ENCODE measurements around the gene ANKS1B. TPM values are rescaled to one million over a fixed set of nuclear protein-coding genes. Genes with fewer than 3 reads are reported as not detected.

Gene ANKS1B
- total and polyA plus RNA-seq, 2 of the 4 experiments (the other 2 are of a cell fraction), result 0.17 to 0.18 TPM

- no peak overlapping the region for H2BK5ac ChIP-seq (ENCODE audit: low read depth, low read length, poor library complexity, severe bottlenecking)
- no peak overlapping the region for H2AFZ ChIP-seq (replicated peaks; ENCODE audit: low read length, poor library complexity)
- H3K4me1 ChIP-seq (ENCODE audit: control insufficient read depth, insufficient read depth, low read length), result no peaks in the 10 kb centered on the region
- H3K14ac ChIP-seq (replicated peaks; ENCODE audit: low read depth, low read length), result no peak overlapping the region
- no peak overlapping the region for H4K8ac ChIP-seq (ENCODE audit: low read depth in 2 of 2, low read length in 2 of 2)
- POLR2A ChIA-PET (ENCODE audit: unreplicated experiment), result no interaction called here
- H3K4me2 ChIP-seq (ENCODE audit: low read depth, low read length), result no peak overlapping the region
- H2AK9ac ChIP-seq (replicated peaks; ENCODE audit: low read depth, low read length, poor library complexity), result no peak overlapping the region
- dilution Hi-C loops (cut with HindIII; ENCODE audit: low sequenced_read_pairs, unreplicated experiment), result no loop called here
- H3K23ac ChIP-seq (ENCODE audit: low read depth, low read length), result no peak overlapping the region
- no peaks in the 10 kb centered on the region for H3K36me3 ChIP-seq (ENCODE audit: control insufficient read depth, insufficient read depth, low read length)
- no peak overlapping the region for H3K18ac ChIP-seq (ENCODE audit: low read depth, low read length)
- H4K91ac ChIP-seq (ENCODE audit: insufficient read depth, low read depth, low read length), result no peak overlapping the region
- H3K79me1 ChIP-seq (ENCODE audit: low read depth in 1 of 2, low read length in 2 of 2), result no peaks in the 10 kb centered on the region
- H4K20me1 ChIP-seq (ENCODE audit: insufficient read depth, low read length), result no peaks in the 10 kb centered on the region
- CTCF ChIA-PET, result interaction anchor here (1.7 kb wide), 1 partner anchor 10 kb away, joined by 7 read pairs; no protein-coding TSS in a partner anchor
- no peak overlapping the region for H2AK5ac ChIP-seq (ENCODE audit: low read depth, low read length)
- no peak overlapping the region for H3K56ac ChIP-seq (ENCODE audit: extremely low read depth, insufficient read depth, low read length)
- H3K4ac ChIP-seq (ENCODE audit: low read depth, low read length), result no peak overlapping the region
- no peak overlapping the region for H2BK15ac ChIP-seq (ENCODE audit: low read depth, low read length)
- no peak overlapping the region for H3K9ac ChIP-seq (ENCODE audit: low read depth, low read length)
- H3K4me3 ChIP-seq (ENCODE audit: insufficient read depth, low read depth, low read length), result no peak overlapping the region
- intact Hi-C loops (cut with micrococcal nuclease), result no loop called here
- BruUV-seq (replicated peaks), result no TSS peak
- ATAC-seq (ENCODE audit: low read depth) (no peak), DNase-seq (no peak)
- H2BK20ac ChIP-seq (ENCODE audit: low read depth, low read length), result no peak overlapping the region
- in situ Hi-C loops (cut with MboI; ENCODE audit: low sequenced_read_pairs), result no loop called here
- no peak overlapping the region for H4K5ac ChIP-seq (ENCODE audit: low read depth, low read length)
- H3K27me3 ChIP-seq (ENCODE audit: control insufficient read depth, insufficient read depth, low read length), result peaks cover 1% of the 10 kb centered on the region; the same call in 1 of the 2 replicates
- WGBS, 2 experiments (ENCODE audit: extremely low coverage in 2 of 2, insufficient read length in 1 of 2), result no CpG with 5 or more reads among the region's 3 CpGs
- no peak overlapping the region for H3K27ac ChIP-seq (ENCODE audit: insufficient read depth, low read length)
- H2BK120ac ChIP-seq (ENCODE audit: low read depth, low read length), result no peak overlapping the region
- H3K9me3 ChIP-seq (ENCODE audit: control insufficient read depth, insufficient read depth, low read length), result no peaks in the 10 kb centered on the region
- TF ChIP-seq POLR2A (IDR thresholded peaks at IDR 0.05; ENCODE audit: low read depth, low read length), result no peak
- TF ChIP-seq, protein P1, sequence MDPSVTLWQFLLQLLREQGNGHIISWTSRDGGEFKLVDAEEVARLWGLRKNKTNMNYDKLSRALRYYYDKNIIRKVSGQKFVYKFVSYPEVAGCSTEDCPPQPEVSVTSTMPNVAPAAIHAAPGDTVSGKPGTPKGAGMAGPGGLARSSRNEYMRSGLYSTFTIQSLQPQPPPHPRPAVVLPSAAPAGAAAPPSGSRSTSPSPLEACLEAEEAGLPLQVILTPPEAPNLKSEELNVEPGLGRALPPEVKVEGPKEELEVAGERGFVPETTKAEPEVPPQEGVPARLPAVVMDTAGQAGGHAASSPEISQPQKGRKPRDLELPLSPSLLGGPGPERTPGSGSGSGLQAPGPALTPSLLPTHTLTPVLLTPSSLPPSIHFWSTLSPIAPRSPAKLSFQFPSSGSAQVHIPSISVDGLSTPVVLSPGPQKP (IDR thresholded peaks at IDR 0.05; ENCODE audit: borderline replicate concordance, low read depth, low read length), result no peak
- no peak for TF ChIP-seq CTCF (conservative IDR thresholded peaks at IDR 0.05; ENCODE audit: low read depth, low read length)
- no peak for TF ChIP-seq RAD21 (IDR thresholded peaks at IDR 0.05; ENCODE audit: low read length)
- TF ChIP-seq RCOR1 (IDR thresholded peaks at IDR 0.05; ENCODE audit: insufficient replicate concordance, low read length), result no peak
- TF ChIP-seq CEBPB (IDR thresholded peaks at IDR 0.05; ENCODE audit: low read depth, low read length), result no peak
- TF ChIP-seq FOS (IDR thresholded peaks at IDR 0.05; ENCODE audit: low read depth, low read length), result no peak
- TF ChIP-seq NFE2L2 (IDR thresholded peaks at IDR 0.05; ENCODE audit: low read depth, low read length), result no peak
- no peak for TF ChIP-seq MAFK (IDR thresholded peaks at IDR 0.05; ENCODE audit: low read depth, low read length)
- TF ChIP-seq SMC3 (IDR thresholded peaks at IDR 0.05; ENCODE audit: low read depth, low read length), result no peak
- TF ChIP-seq MXI1 (IDR thresholded peaks at IDR 0.05; ENCODE audit: borderline replicate concordance, low read depth, low read length), result no peak
- no peak for TF ChIP-seq CHD1 (IDR thresholded peaks at IDR 0.05; ENCODE audit: low read depth, low read length)
- no peak for TF ChIP-seq RFX5 (IDR thresholded peaks at IDR 0.05; ENCODE audit: low read depth, low read length)
- no peak for TF ChIP-seq BHLHE40 (IDR thresholded peaks at IDR 0.05; ENCODE audit: low read depth, low read length)
- no peak for TF ChIP-seq MAZ (IDR thresholded peaks at IDR 0.05; ENCODE audit: borderline replicate concordance, low read depth, low read length)
- TF ChIP-seq, protein P2, sequence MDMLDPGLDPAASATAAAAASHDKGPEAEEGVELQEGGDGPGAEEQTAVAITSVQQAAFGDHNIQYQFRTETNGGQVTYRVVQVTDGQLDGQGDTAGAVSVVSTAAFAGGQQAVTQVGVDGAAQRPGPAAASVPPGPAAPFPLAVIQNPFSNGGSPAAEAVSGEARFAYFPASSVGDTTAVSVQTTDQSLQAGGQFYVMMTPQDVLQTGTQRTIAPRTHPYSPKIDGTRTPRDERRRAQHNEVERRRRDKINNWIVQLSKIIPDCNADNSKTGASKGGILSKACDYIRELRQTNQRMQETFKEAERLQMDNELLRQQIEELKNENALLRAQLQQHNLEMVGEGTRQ (IDR thresholded peaks at IDR 0.05; ENCODE audit: low read depth, low read length), result no peak
- H3K9me1 ChIP-seq (ENCODE audit: insufficient read depth, low read length), result no peaks in the 10 kb centered on the region
These were observed 24.4 kb downstream of the ANKS1B start for GRCh38 chr12:99960311-99960710.

All from IMR-90 (cell line).